Lung (tissue), 12 donors: ENCODE data around the gene LURAP1L. TPM values are rescaled to one million over a fixed set of nuclear protein-coding genes. Genes with fewer than 3 reads are reported as not detected.

Source experiments
- ATAC-seq: fragments of 200-7000 bp; cut with Tn5 transposase; one replicate; pipeline ENCODE4 v1.9.1; 2020; ENCODE audit warnings: moderate number of reproducible peaks; ENCODE audit not compliant: insufficient read depth, low FRiP score
- DNase-seq, 3 donors: peaks; one replicate each; pipeline ENCODE4 v3.0.0-alpha.2; 2013 to 2017
- H3K27ac ChIP-seq, 2 donors: one replicate each; pipeline ENCODE4 v1.5.1; 2013; ENCODE audit warnings: mild to moderate bottlenecking in 2 of 2, moderate library complexity in 2 of 2, control low read depth in 1 of 2, inconsistent platforms in 1 of 2, low read depth in 1 of 2, low read length in 1 of 2
- H3K27me3 ChIP-seq, 3 donors: one replicate each; pipeline ENCODE4 v1.5.1; 2013; ENCODE audit warnings: low read length in 2 of 3; ENCODE audit not compliant: control insufficient read depth in 3 of 3, insufficient read depth in 3 of 3
- H3K36me3 ChIP-seq, 4 donors: one replicate each; pipeline ENCODE4 v1.5.1; 2013; ENCODE audit warnings: low read length in 4 of 4, mild to moderate bottlenecking in 1 of 4, moderate library complexity in 1 of 4; ENCODE audit not compliant: control insufficient read depth in 4 of 4, insufficient read depth in 4 of 4
- H3K4me1 ChIP-seq, 5 donors: one replicate each; pipeline ENCODE4 v1.5.1; 2013; ENCODE audit warnings: low read length in 5 of 5, mild to moderate bottlenecking in 2 of 5, moderate library complexity in 1 of 5; ENCODE audit not compliant: control insufficient read depth in 5 of 5, insufficient read depth in 5 of 5
- H3K4me3 ChIP-seq: one replicate; pipeline ENCODE4 v1.5.1; 2013; ENCODE audit warnings: mild to moderate bottlenecking, control low read depth, moderate library complexity
- H3K9ac ChIP-seq, 2 donors: one replicate each; pipeline ENCODE4 v1.5.1; 2013; ENCODE audit warnings: low read length in 2 of 2, control low read depth in 1 of 2; ENCODE audit not compliant: insufficient read depth in 1 of 2
- H3K9me3 ChIP-seq, 4 donors: one replicate each; pipeline ENCODE4 v1.5.1; 2013; ENCODE audit warnings: low read length in 3 of 4, mild to moderate bottlenecking in 1 of 4, moderate library complexity in 1 of 4; ENCODE audit not compliant: control insufficient read depth in 4 of 4, insufficient read depth in 3 of 4
- CTCF ChIP-seq: IDR thresholded peaks from 2 replicates; pipeline ENCODE4 v1.5.1; 2012; ENCODE audit warnings: mild to moderate bottlenecking; ENCODE audit errors: control extremely low read depth, extremely low read depth
- WGBS, 2 donors: extraction: QIAGEN DNeasy Blood & Tissue Kit; methylation state at CpG; one replicate each; pipeline ENCODE4 v1.1.7; 2013; 5-methylcytosine and 5-hydroxymethylcytosine counted together
- polyA plus RNA-seq, 2 donors: library from polyadenylated mRNA; stranded (reverse); fragments of 200-250 nt; gene quantifications; one replicate each; pipeline ENCODE4 v1.2.1, GENCODE V29; 2013
- total RNA-seq, 2 donors: library from RNA; depleted of rRNA in 1 of 2; stranded (reverse); fragments of >200 nt in 1 of 2; gene quantifications; one replicate each; pipeline ENCODE4 v1.2.1, GENCODE V29; 2014 to 2021
- donor health status: control.
- donor health status: control.
- donor health status: Bipolar disorder and iron deficiency.
- donor health status: healthy.
- donor health status: DM: yes; HTN: yes; CAD: no.

LURAP1L gene
- total and polyA plus RNA-seq, 4 donors = 24.9 to 104 (median 30.1) TPM

GRCh38 chr9:12785260-12785770 lies 10.5 kb downstream of the LURAP1L start:
- ATAC-seq (peak; percentile 49), DNase-seq (peak; percentile 27 to 63 (median 60))
- Histone ChIP-seq H3K9me3 (peaks cover 0 to 7% (median 0%) of the 10 kb centered on the region in 4 donors), H3K36me3 (peaks cover 0 to 10% (median 4%) of the 10 kb centered on the region in 4 donors), H3K27me3 (no peaks in the 10 kb centered on the region), H3K4me3 (no peak overlapping the region), H3K4me1 (peaks cover 0 to 35% (median 16%) of the 10 kb centered on the region in 5 donors), H3K27ac (peak overlapping the region; percentile 1 to 96), H3K9ac (peak overlapping the region in 1 of 2 donors; percentile 5)
- no peak for TF ChIP-seq CTCF
- WGBS, 2 donors = 38 to 73% methylated on average over 2 of the region's 2 CpGs

- H3K4me1 ChIP-seq = peaks cover 0 to 41% (median 16%) of the 10 kb centered on the region in 5 donors
- TF ChIP-seq CTCF = no peak
- no peaks in the 10 kb centered on the region for H3K27me3 ChIP-seq
- H3K9me3 ChIP-seq = peaks cover 0 to 7% (median 0%) of the 10 kb centered on the region in 4 donors
- H3K27ac ChIP-seq = no peak overlapping the region
- H3K4me3 ChIP-seq = no peak overlapping the region
- H3K36me3 ChIP-seq = peaks cover 0 to 9% (median 3%) of the 10 kb centered on the region in 4 donors
- H3K9ac ChIP-seq = no peak overlapping the region
- DNase-seq (no peak), ATAC-seq (no peak)
Measured at GRCh38 chr9:12785941-12786340, 11.1 kb downstream of the LURAP1L start.

- H3K27ac ChIP-seq = no peak overlapping the region
- DNase-seq = peak in 1 of 3 donors; percentile 42
- no peaks in the 10 kb centered on the region for H3K27me3 ChIP-seq
- ATAC-seq = no peak
- H3K4me1 ChIP-seq = peaks cover 0 to 67% (median 21%) of the 10 kb centered on the region in 5 donors
- H3K9ac ChIP-seq = peak overlapping the region in 1 of 2 donors; percentile 43
- no peak for TF ChIP-seq CTCF
- H3K9me3 ChIP-seq = no peaks in the 10 kb centered on the region
- no peaks in the 10 kb centered on the region for H3K36me3 ChIP-seq
- no peak overlapping the region for H3K4me3 ChIP-seq
Measured at GRCh38 chr9:12790001-12790400, 15.2 kb downstream of the LURAP1L start.

GRCh38 chr9:12790883-12791282 lies 16.1 kb downstream of the LURAP1L start:
- no peak for ATAC-seq
- 65 to 72% methylated on average over 3 of the region's 3 CpGs for WGBS, 2 donors
- no peaks in the 10 kb centered on the region for H3K9me3 ChIP-seq
- H3K4me3 ChIP-seq = no peak overlapping the region
- peaks cover 0 to 67% (median 14%) of the 10 kb centered on the region in 5 donors for H3K4me1 ChIP-seq
- H3K27ac ChIP-seq = no peak overlapping the region
- no peak for TF ChIP-seq CTCF
- no peaks in the 10 kb centered on the region for H3K36me3 ChIP-seq
- peak overlapping the region in 1 of 2 donors; percentile 43 for H3K9ac ChIP-seq
- no peak for DNase-seq
- no peaks in the 10 kb centered on the region for H3K27me3 ChIP-seq
